Activated CD8-positive, alpha-beta memory T cell treated with anti-CD3 and anti-CD28 coated beads for 1 hour (primary cell): ENCODE data around the gene IFITM2.
"Not testable (repeated sequence)": the region's sequence is repeated elsewhere in the genome, so short reads cannot be mapped to it uniquely, and the experiment has no call there.

ENCODE experiments used
- DNase-seq, 2 donors: peaks; one replicate each; pipeline ENCODE4 v3.0.0-alpha.2; 2020; ENCODE audit warnings: low read depth in 1 of 2; ENCODE audit errors: extremely low read depth in 1 of 2

IFITM2 gene

GRCh38 chr11:339963-340362, 32.3 kb downstream of the IFITM2 start:
- DNase-seq = no peak

GRCh38 chr11:340539-341512, 33.2 kb downstream of the IFITM2 start:
- DNase-seq = no peak

GRCh38 chr11:342328-342727, 34.7 kb downstream of the IFITM2 start:
- no peak for DNase-seq

GRCh38 chr11:344836-345578, 37.4 kb downstream of the IFITM2 start:
- no peak for DNase-seq

GRCh38 chr11:346529-346928, 38.9 kb downstream of the IFITM2 start:
- DNase-seq = no peak

GRCh38 chr11:349270-349954, 41.8 kb downstream of the IFITM2 start:
- not testable (repeated sequence) for DNase-seq

- not testable (repeated sequence) for DNase-seq
Measured at GRCh38 chr11:350033-350722, 42.6 kb downstream of the IFITM2 start.

- DNase-seq = no peak
Measured at GRCh38 chr11:350723-351255, 43.2 kb downstream of the IFITM2 start.

GRCh38 chr11:351411-351810, 43.8 kb downstream of the IFITM2 start:
- DNase-seq = no peak

GRCh38 chr11:352456-353031, 44.9 kb downstream of the IFITM2 start:
- DNase-seq = no peak

GRCh38 chr11:353179-353873, 45.7 kb downstream of the IFITM2 start:
- DNase-seq = no peak

- DNase-seq = peak; percentile 60 to 80
Measured at GRCh38 chr11:355581-356458, 48.2 kb downstream of the IFITM2 start.

GRCh38 chr11:356610-357009, 49.0 kb downstream of the IFITM2 start:
- no peak for DNase-seq

- DNase-seq = no peak
Measured at GRCh38 chr11:357582-357981, 50.0 kb downstream of the IFITM2 start.

GRCh38 chr11:358129-358800, 50.6 kb downstream of the IFITM2 start:
- no peak for DNase-seq
